Measurements from ENCODE around the gene TSPAN14.

DNA sequence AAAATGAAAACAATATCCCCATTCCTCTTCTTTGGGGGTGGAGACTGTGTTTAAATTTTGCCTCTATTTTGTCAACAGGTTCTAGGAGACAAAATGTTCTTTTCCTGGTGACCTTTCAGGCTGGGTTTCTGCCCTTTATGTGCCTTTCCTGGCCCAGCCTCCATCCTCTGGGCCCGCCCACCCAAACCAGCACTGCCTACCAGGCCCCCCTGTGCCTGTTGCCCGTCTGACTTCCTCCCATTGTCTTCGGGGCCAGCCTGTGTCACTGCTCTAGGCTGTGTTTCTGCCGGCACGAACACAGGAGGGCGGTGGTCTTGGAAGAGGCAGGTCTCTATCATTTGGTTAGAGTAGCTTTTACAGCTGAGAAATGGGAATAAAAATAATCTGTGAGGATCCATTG, 13.9 kb downstream of the TSPAN14 start:
- TF ChIP-seq EZH2 (conservative IDR thresholded peaks at IDR 0.05; ENCODE audit: low read depth, low read length) (no peak), SUZ12 (IDR thresholded peaks at IDR 0.05; ENCODE audit: low read depth, low read length) (no peak), CTCF (CRISPR knock-in tag; IDR thresholded peaks at IDR 0.05) (no peak), GABPA (IDR thresholded peaks at IDR 0.05; ENCODE audit: low read depth, low read length) (no peak), GABPA (CRISPR knock-in tag; IDR thresholded peaks at IDR 0.05; ENCODE audit: low read depth) (no peak)
- TF ChIP-seq, protein P1, sequence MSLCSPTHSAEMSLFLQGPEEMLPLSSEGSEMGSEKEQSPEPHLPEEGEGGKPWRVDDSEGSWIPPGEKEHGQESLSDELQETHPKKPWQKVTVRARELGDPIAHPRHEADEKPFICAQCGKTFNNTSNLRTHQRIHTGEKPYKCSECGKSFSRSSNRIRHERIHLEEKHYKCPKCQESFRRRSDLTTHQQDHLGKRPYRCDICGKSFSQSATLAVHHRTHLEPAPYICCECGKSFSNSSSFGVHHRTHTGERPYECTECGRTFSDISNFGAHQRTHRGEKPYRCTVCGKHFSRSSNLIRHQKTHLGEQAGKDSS (CRISPR knock-in tag; IDR thresholded peaks at IDR 0.05; ENCODE audit: borderline replicate concordance, low read depth): no peak
